H1 (cell line): ENCODE results near the gene FADS2. TPM values are rescaled to one million over a fixed set of nuclear protein-coding genes. Genes with fewer than 3 reads are reported as not detected.
A peak's percentile ranks its signal among the peaks of the same experiment; 100 is the strongest.

Experiments
- CTCF ChIA-PET: fragments of 300-600 bp; sonication (Branson Sonifier 250); formaldehyde crosslinking; loops from one replicate; lab custom pipeline; 2021; ENCODE audit not compliant: partially characterized antibody; lab: Charles Lee
- POLR2A ChIA-PET: fragments of 300-600 bp; sonication (Branson Sonifier 250); formaldehyde crosslinking; loops from one replicate; lab custom pipeline; 2021; ENCODE audit warnings: inconsistent platforms; ENCODE audit not compliant: partially characterized antibody; lab: Charles Lee
- DNase-seq, 2 experiments: peaks; one replicate each; pipeline versions ENCODE4 v3.0.0 to v3.0.0-alpha.2; 2010 to 2022; ENCODE audit warnings: low spot score in 2 of 2, low read depth in 1 of 2, mixed read lengths in 1 of 2
- FAIRE-seq: peaks from 2 replicates; lab custom pipeline; 2011; peaks lifted over from hg19 to GRCh38; lab: Jason Lieb, UNC
- H2AFZ ChIP-seq: 2 replicates; pipeline ENCODE4 v1.8.1; 2012; ENCODE audit warnings: low read length, inconsistent platforms
- H2AK5ac ChIP-seq: 2 replicates; pipeline ENCODE4 v1.6.1; 2013; ENCODE audit warnings: low read depth, low read length
- H2BK120ac ChIP-seq: replicated peaks from 2 replicates; pipeline ENCODE3; 2013; ENCODE audit warnings: low read depth, low read length, inconsistent platforms
- H2BK12ac ChIP-seq: 2 replicates; pipeline ENCODE4 v1.6.1; 2013; ENCODE audit warnings: low read depth, low read length
- H2BK15ac ChIP-seq: 2 replicates; pipeline ENCODE4 v1.6.1; 2013; ENCODE audit warnings: low read length
- H2BK20ac ChIP-seq: 2 replicates; pipeline ENCODE4 v1.6.1; 2013; ENCODE audit warnings: low read length
- H2BK5ac ChIP-seq: 2 replicates; pipeline ENCODE4 v1.6.1; 2013; ENCODE audit warnings: low read depth, low read length
- H3K14ac ChIP-seq: 2 replicates; pipeline ENCODE4 v1.6.1; 2013; ENCODE audit warnings: inconsistent platforms; ENCODE audit not compliant: insufficient read length
- H3K18ac ChIP-seq: 2 replicates; pipeline ENCODE4 v1.6.1; 2013; ENCODE audit warnings: low read length; ENCODE audit errors: extremely low read depth
- H3K23ac ChIP-seq: 2 replicates; pipeline ENCODE4 v1.6.1; 2013; ENCODE audit warnings: inconsistent platforms; ENCODE audit not compliant: insufficient read length
- H3K23me2 ChIP-seq: 2 replicates; pipeline ENCODE4 v1.6.1; 2013; ENCODE audit warnings: low read depth, low read length
- H3K27ac ChIP-seq: 2 replicates; pipeline ENCODE4 v1.6.1; 2011; ENCODE audit warnings: low read depth, low read length, inconsistent platforms
- H3K27me3 ChIP-seq, 4 experiments: replicated peaks in 1 of 4; 1 replicate in 1 of 4; 2 replicates in 3 of 4; pipeline versions ENCODE4 v1.6.1 to v1.8.1; 2011 to 2013; ENCODE audit warnings: low read length in 3 of 4, mild to moderate bottlenecking in 3 of 4, inconsistent platforms in 2 of 4, mixed read lengths in 2 of 4, moderate library complexity in 1 of 4; ENCODE audit not compliant: control insufficient read depth in 3 of 4, insufficient read depth in 3 of 4; ENCODE audit errors: extremely low read depth in 1 of 4
- H3K36me3 ChIP-seq, 4 experiments: 2 replicates each; pipeline versions ENCODE4 v1.6.1 to v1.8.1; 2011 to 2013; ENCODE audit warnings: mild to moderate bottlenecking in 4 of 4, low read length in 3 of 4, moderate library complexity in 2 of 4, control low read depth in 1 of 4, inconsistent platforms in 1 of 4; ENCODE audit not compliant: insufficient read depth in 4 of 4, control insufficient read depth in 2 of 4
- H3K4ac ChIP-seq: replicated peaks from 2 replicates; pipeline ENCODE3; 2013; ENCODE audit warnings: low read length, low read depth, mixed read lengths, inconsistent platforms; ENCODE audit not compliant: insufficient read length
- H3K4me1 ChIP-seq, 4 experiments: replicated peaks in 1 of 4; 1 replicate in 1 of 4; 2 replicates in 3 of 4; pipeline versions ENCODE4 v1.6.1 to v1.8.1; 2011 to 2013; ENCODE audit warnings: low read length in 3 of 4, inconsistent platforms in 2 of 4, mixed read lengths in 1 of 4; ENCODE audit not compliant: insufficient read depth in 4 of 4, control insufficient read depth in 3 of 4
- H3K4me2 ChIP-seq, 2 experiments: 2 replicates each; pipeline versions ENCODE4 v1.6.1 to v1.8.1; 2011 to 2013; ENCODE audit warnings: low read depth in 2 of 2, low read length in 2 of 2, control low read depth in 1 of 2, inconsistent platforms in 1 of 2, mild to moderate bottlenecking in 1 of 2; ENCODE audit not compliant: insufficient read depth in 1 of 2
- H3K4me3 ChIP-seq, 4 experiments: fragments of 200-600, 300-600 bp in 1 of 4; sonication (generic), shearing (Covaris generic), sonication (Bioruptor Twin) in 1 of 4; 2 replicates each; pipeline versions ENCODE4 v1.5.1 to v1.8.1; 2011 to 2016; ENCODE audit warnings: low read length in 4 of 4, low read depth in 3 of 4, control low read depth in 2 of 4, inconsistent platforms in 2 of 4, mild to moderate bottlenecking in 2 of 4, mixed read lengths in 1 of 4, moderate library complexity in 1 of 4; ENCODE audit not compliant: insufficient read depth in 2 of 4; ENCODE audit errors: extremely low read depth in 1 of 4
- H3K56ac ChIP-seq: replicated peaks from 2 replicates; pipeline ENCODE3; 2013; ENCODE audit warnings: low read depth, mild to moderate bottlenecking, mixed read lengths, low read length, inconsistent platforms; ENCODE audit not compliant: insufficient read length
- H3K79me1 ChIP-seq: 2 replicates; pipeline ENCODE4 v1.6.1; 2013; ENCODE audit warnings: low read depth, low read length, control low read depth
- H3K79me2 ChIP-seq, 2 experiments: 2 replicates each; pipeline versions ENCODE4 v1.6.1 to v1.8.1; 2012 to 2013; ENCODE audit warnings: low read length in 2 of 2, mild to moderate bottlenecking in 2 of 2, inconsistent platforms in 1 of 2; ENCODE audit not compliant: insufficient read depth in 2 of 2, control insufficient read depth in 1 of 2
- H3K9ac ChIP-seq, 4 experiments: replicated peaks in 1 of 4; 1 replicate in 1 of 4; 2 replicates in 3 of 4; pipeline versions ENCODE4 v1.6.1 to v1.8.1; 2011 to 2013; ENCODE audit warnings: low read depth in 3 of 4, low read length in 3 of 4, control low read depth in 2 of 4, mild to moderate bottlenecking in 2 of 4, moderate library complexity in 2 of 4, inconsistent platforms in 1 of 4; ENCODE audit errors: extremely low read depth in 1 of 4
- H3K9me3 ChIP-seq, 2 experiments: 2 replicates each; pipeline versions ENCODE4 v1.6.1 to v1.8.1; 2012 to 2013; ENCODE audit warnings: mild to moderate bottlenecking in 2 of 2, moderate library complexity in 2 of 2, control low read depth in 1 of 2, inconsistent platforms in 1 of 2, low read depth in 1 of 2, low read length in 1 of 2, mixed read lengths in 1 of 2; ENCODE audit not compliant: insufficient read depth in 2 of 2
- H4K20me1 ChIP-seq, 2 experiments: replicated peaks in 1 of 2; 2 replicates each; pipeline versions ENCODE3 to v1.8.1; 2011 to 2013; ENCODE audit warnings: inconsistent platforms in 2 of 2, low read length in 2 of 2, mild to moderate bottlenecking in 1 of 2; ENCODE audit not compliant: insufficient read depth in 2 of 2, control insufficient read depth in 1 of 2
- H4K5ac ChIP-seq: 2 replicates; pipeline ENCODE4 v1.6.1; 2013; ENCODE audit warnings: low read length, low read depth, mixed read lengths, inconsistent platforms; ENCODE audit not compliant: insufficient read length
- H4K8ac ChIP-seq: 2 replicates; pipeline ENCODE4 v1.8.0; 2013; ENCODE audit warnings: mild to moderate bottlenecking, moderate library complexity, low read length, inconsistent platforms; ENCODE audit not compliant: insufficient read depth; ENCODE audit errors: extremely low read depth
- H4K91ac ChIP-seq: replicated peaks from 2 replicates; pipeline ENCODE3; 2013; ENCODE audit warnings: low read length, mixed read lengths, inconsistent platforms; ENCODE audit not compliant: insufficient read length
- EGR1 ChIP-seq: IDR thresholded peaks from 2 replicates; pipeline ENCODE4 v1.6.1; 2011; ENCODE audit warnings: low read depth, low read length, borderline replicate concordance
- EP300 ChIP-seq, 2 experiments: IDR thresholded peaks; 1 replicate in 1 of 2; 2 replicates in 1 of 2; pipeline ENCODE4 v1.6.1; 2011 to 2012; ENCODE audit warnings: low read depth in 2 of 2, low read length in 2 of 2, mild to moderate bottlenecking in 2 of 2, borderline replicate concordance in 1 of 2, inconsistent platforms in 1 of 2, moderate library complexity in 1 of 2
- EZH2 ChIP-seq: fragments of 200-600 bp; sonication (generic); IDR thresholded peaks from 2 replicates; pipeline ENCODE4 v1.7.1; 2012; ENCODE audit warnings: low read depth, mild to moderate bottlenecking, moderate library complexity, low read length, inconsistent platforms; ENCODE audit not compliant: severe bottlenecking
- HDAC6 ChIP-seq: IDR thresholded peaks from one replicate; pipeline ENCODE4 v1.7.1; 2012; ENCODE audit warnings: low read depth, mild to moderate bottlenecking, inconsistent platforms, low read length, moderate library complexity
- KDM1A ChIP-seq: fragments of 200-600, 300-600 bp; sonication (generic); IDR thresholded peaks from 2 replicates; pipeline ENCODE4 v1.7.1; 2016; ENCODE audit warnings: mild to moderate bottlenecking, low read length, borderline replicate concordance
- POLR2AphosphoS5 ChIP-seq: IDR thresholded peaks from 2 replicates; pipeline ENCODE4 v1.6.1; 2011; ENCODE audit warnings: low read depth, low read length
- SIN3A ChIP-seq, 2 experiments: IDR thresholded peaks in 1 of 2; conservative IDR thresholded peaks in 1 of 2; 2 replicates each; pipeline ENCODE4 v1.6.1; 2011 to 2012; ENCODE audit warnings: low read length in 2 of 2, improper control_type of control experiment in 1 of 2, low read depth in 1 of 2, mild to moderate bottlenecking in 1 of 2
- SIRT6 ChIP-seq: IDR thresholded peaks from one replicate; pipeline ENCODE4 v1.7.1; 2012; ENCODE audit warnings: low read length, inconsistent platforms
- SP4 ChIP-seq: IDR thresholded peaks from 2 replicates; pipeline ENCODE4 v1.6.1; 2012; ENCODE audit warnings: low read length, inconsistent platforms
- TAF1 ChIP-seq: IDR thresholded peaks from 2 replicates; pipeline ENCODE4 v1.6.1; 2011; ENCODE audit warnings: mild to moderate bottlenecking, low read depth, low read length
- TCF12 ChIP-seq: IDR thresholded peaks from 2 replicates; pipeline ENCODE4 v1.6.1; 2011; ENCODE audit warnings: low read depth, mild to moderate bottlenecking, low read length
- WGBS, 2 experiments: shearing (Covaris generic) in 1 of 2; methylation state at CpG; one replicate each; pipeline versions ENCODE4 v1.1.6 to v1.1.7; 2013 to 2015; ENCODE audit warnings: low lambda C conversion rate in 2 of 2, mixed read lengths in 2 of 2, inconsistent platforms in 1 of 2, low coverage in 1 of 2, missing lambda C conversion rate in 1 of 2; ENCODE audit not compliant: insufficient replicate concordance in 2 of 2, insufficient coverage in 1 of 2, insufficient read length in 1 of 2; ENCODE audit errors: extremely low coverage in 1 of 2, missing lambda C conversion rate in 1 of 2; 5-methylcytosine and 5-hydroxymethylcytosine counted together
- polyA plus RNA-seq, 7 experiments: library from polyadenylated mRNA; depleted of rRNA in 3 of 7; stranded (reverse) in 5 of 7; unstranded in 2 of 7; fragments of >200 nt in 5 of 7; fragments of 200-250 nt in 2 of 7; gene quantifications; 1 replicate in 5 of 7; 2 replicates in 1 of 7; 4 replicates in 1 of 7; pipeline versions ENCODE4 v1.2.1 to v1.2.3, GENCODE V29; 2011 to 2013; ENCODE audit warnings: missing spikeins in 2 of 7, mixed read lengths in 2 of 7
- total RNA-seq: library from RNA; stranded (reverse); fragmentation: NEBNext Ultra II Directional; extraction: Animal tissue kit (Norgen Biotek cat#: 25700); gene quantifications from 2 replicates; pipeline ENCODE4 v1.2.1, GENCODE V29; 2021

Gene FADS2
- total and polyA plus RNA-seq, 2 of the 8 experiments (the other 6 are each of a cell fraction or from before 2014, with no cell fraction given): 499 to 701 TPM

- Histone ChIP-seq H3K4me2 (peak overlapping the region in 1 of 2 experiments; percentile 26; a peak in 1 of 4 replicates), H4K5ac (no peak overlapping the region), H3K23me2 (peaks cover 7% of the 10 kb centered on the region), H2AFZ (no peak overlapping the region), H2BK120ac (no peak overlapping the region), H3K9me3 (no peaks in the 10 kb centered on the region), H4K91ac (peak overlapping the region; percentile 17), H2BK15ac (no peak overlapping the region), H2BK20ac (no peak overlapping the region), H3K79me2 (peaks cover 29 to 87% of the 10 kb centered on the region in 2 experiments), H3K14ac (no peak overlapping the region), H2BK12ac (0 out of 2 replicates have a peak overlapping the region, but pooled peaks have one; percentile 78), H3K18ac (no peak overlapping the region; the same call in 1 of the 2 replicates), H3K4ac (no peak overlapping the region), H4K20me1 (peaks cover 21 to 43% of the 10 kb centered on the region in 2 experiments), H3K23ac (no peak overlapping the region), H3K36me3 (peaks cover 3 to 19% (median 10%) of the 10 kb centered on the region in 4 experiments; a peak in 6 of 8 replicates), H3K4me3 (no peak overlapping the region), H3K56ac (no peak overlapping the region), H3K9ac (no peak overlapping the region), H4K8ac (no peak overlapping the region), H3K27me3 (no peaks in the 10 kb centered on the region), H2BK5ac (peak overlapping the region; percentile 80), H3K79me1 (peaks cover 21% of the 10 kb centered on the region), H3K27ac (0 out of 2 replicates have a peak overlapping the region, but pooled peaks have one; percentile 73), H2AK5ac (peak overlapping the region; percentile 82), H3K4me1 (peaks cover 11 to 48% (median 28%) of the 10 kb centered on the region in 4 experiments)
- DNase-seq (no peak), FAIRE-seq (no peak)
- ChIA-PET CTCF (interaction anchor here (0.8 to 1.8 kb wide), 8 partner anchors 12 to 249 kb away, joined by 3 to 15 read pairs (median 4); partner anchors contain the start of gene FADS1), POLR2A (interaction anchor here (1.1 to 3.0 kb wide), 8 partner anchors 11 to 89 kb away, joined by 3 to 28 read pairs (median 6); partner anchors contain the start of gene FADS1)
- TF ChIP-seq HDAC6 (no peak), KDM1A (no peak), TAF1 (no peak), SIRT6 (no peak), EGR1 (no peak), EZH2 (no peak), EP300 (IDR thresholded peaks at IDR 0.05; ENCODE audit: borderline replicate concordance in 1 of 2, low read depth in 2 of 2, low read length in 2 of 2) (no peak), SP4 (no peak), POLR2AphosphoS5 (no peak), TCF12 (no peak), SIN3A (conservative IDR thresholded peaks at IDR 0.05 in 1 of 2, IDR thresholded peaks at IDR 0.05 in 1 of 2; ENCODE audit: low read depth in 1 of 2, low read length in 2 of 2) (no peak)
- WGBS, 2 experiments: 79% methylated on average over 11 of the region's 11 CpGs; no CpG with 5 or more reads in 1 of the 2 experiments
Measured at GRCh38 chr11:61833471-61833870, 5.4 kb downstream of the FADS2 start.
